Measurements from ENCODE around the gene PIEZO1. TPM values are rescaled to one million over a fixed set of nuclear protein-coding genes. Genes with fewer than 3 reads are reported as not detected.

PIEZO1 gene
- total and polyA plus RNA-seq, 2 experiments from 2014 or later, result 30.4 to 70.1 TPM

DNA sequence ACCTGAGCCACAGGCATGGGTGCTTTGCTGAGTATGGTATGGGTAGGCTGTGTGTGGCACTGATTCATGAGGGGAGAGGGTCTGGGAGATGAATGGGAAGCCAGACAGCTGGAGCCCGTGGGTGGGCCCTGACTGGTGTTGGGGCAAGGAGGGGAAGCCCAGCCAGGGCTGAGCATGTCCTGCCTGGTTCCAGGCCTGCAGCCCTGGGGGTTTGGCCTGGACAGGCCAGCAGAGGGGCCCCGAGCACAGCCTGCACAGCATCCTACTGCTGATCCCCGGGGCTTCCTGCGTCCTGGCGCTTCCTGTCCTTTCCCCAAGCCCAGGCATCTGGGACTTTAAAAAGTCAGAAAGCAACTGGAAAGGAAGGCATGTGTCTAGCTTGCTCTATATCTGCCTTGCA, 117.6 kb downstream of the PIEZO1 start:
- Mint-ChIP-seq H3K9me3 (peaks cover 14% of the 10 kb centered on the region), H3K4me1 (peaks cover 6% of the 10 kb centered on the region; the same call in 2 of the 3 replicates), H3K27me3 (ENCODE audit: insufficient read depth, low read depth, poor library complexity) (peaks cover 20% of the 10 kb centered on the region), H3K4me3 (no peak overlapping the region; the same call in 2 of the 3 replicates), H3K27ac (no peak overlapping the region; the same call in 1 of the 2 replicates), H3K36me3 (ENCODE audit: low read depth) (peaks cover 18% of the 10 kb centered on the region)
- peaks cover 6% of the 10 kb centered on the region for H3K4me1 ChIP-seq (ENCODE audit: insufficient read depth)
- H3K79me2 ChIP-seq (replicated peaks; ENCODE audit: insufficient read depth), result peaks cover 20% of the 10 kb centered on the region
- H3K27ac ChIP-seq (ENCODE audit: low read depth), result no peak overlapping the region; the same call in 1 of the 2 replicates
- H3K27me3 ChIP-seq (ENCODE audit: insufficient read depth), result no peaks in the 10 kb centered on the region
- no peaks in the 10 kb centered on the region for H3K9me2 ChIP-seq (ENCODE audit: insufficient read depth)
- ATAC-seq, result no peak
- no peak for DNase-seq (ENCODE audit: low spot score)
- no peak overlapping the region for H2AFZ ChIP-seq
- H3K4me3 ChIP-seq, result no peak overlapping the region
- 0 out of 2 replicates have a peak, but pooled peaks cover 13% of the 10 kb centered on the region for H3F3A ChIP-seq (replicated peaks; ENCODE audit: low read depth)
- H3K4me2 ChIP-seq, result no peak overlapping the region
- H4K20me1 ChIP-seq (replicated peaks; ENCODE audit: insufficient read depth), result no peaks in the 10 kb centered on the region
- TF ChIP-seq STAT1 (IDR thresholded peaks at IDR 0.05; ENCODE audit: unreplicated experiment), result no peak
- TF ChIP-seq, protein P1, sequence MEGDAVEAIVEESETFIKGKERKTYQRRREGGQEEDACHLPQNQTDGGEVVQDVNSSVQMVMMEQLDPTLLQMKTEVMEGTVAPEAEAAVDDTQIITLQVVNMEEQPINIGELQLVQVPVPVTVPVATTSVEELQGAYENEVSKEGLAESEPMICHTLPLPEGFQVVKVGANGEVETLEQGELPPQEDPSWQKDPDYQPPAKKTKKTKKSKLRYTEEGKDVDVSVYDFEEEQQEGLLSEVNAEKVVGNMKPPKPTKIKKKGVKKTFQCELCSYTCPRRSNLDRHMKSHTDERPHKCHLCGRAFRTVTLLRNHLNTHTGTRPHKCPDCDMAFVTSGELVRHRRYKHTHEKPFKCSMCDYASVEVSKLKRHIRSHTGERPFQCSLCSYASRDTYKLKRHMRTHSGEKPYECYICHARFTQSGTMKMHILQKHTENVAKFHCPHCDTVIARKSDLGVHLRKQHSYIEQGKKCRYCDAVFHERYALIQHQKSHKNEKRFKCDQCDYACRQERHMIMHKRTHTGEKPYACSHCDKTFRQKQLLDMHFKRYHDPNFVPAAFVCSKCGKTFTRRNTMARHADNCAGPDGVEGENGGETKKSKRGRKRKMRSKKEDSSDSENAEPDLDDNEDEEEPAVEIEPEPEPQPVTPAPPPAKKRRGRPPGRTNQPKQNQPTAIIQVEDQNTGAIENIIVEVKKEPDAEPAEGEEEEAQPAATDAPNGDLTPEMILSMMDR (conservative IDR thresholded peaks at IDR 0.05; ENCODE audit: low read depth in 2 of 2), result peak in 1 of 2 experiments; percentile 18; a peak in 1 of 4 replicates
- TF ChIP-seq, protein P2, sequence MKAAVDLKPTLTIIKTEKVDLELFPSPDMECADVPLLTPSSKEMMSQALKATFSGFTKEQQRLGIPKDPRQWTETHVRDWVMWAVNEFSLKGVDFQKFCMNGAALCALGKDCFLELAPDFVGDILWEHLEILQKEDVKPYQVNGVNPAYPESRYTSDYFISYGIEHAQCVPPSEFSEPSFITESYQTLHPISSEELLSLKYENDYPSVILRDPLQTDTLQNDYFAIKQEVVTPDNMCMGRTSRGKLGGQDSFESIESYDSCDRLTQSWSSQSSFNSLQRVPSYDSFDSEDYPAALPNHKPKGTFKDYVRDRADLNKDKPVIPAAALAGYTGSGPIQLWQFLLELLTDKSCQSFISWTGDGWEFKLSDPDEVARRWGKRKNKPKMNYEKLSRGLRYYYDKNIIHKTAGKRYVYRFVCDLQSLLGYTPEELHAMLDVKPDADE (IDR thresholded peaks at IDR 0.05), result no peak
- TF ChIP-seq ZNF331 (CRISPR knock-in tag; IDR thresholded peaks at IDR 0.05; ENCODE audit: low read depth), result no peak
- no peak for TF ChIP-seq ZNF114 (CRISPR knock-in tag; IDR thresholded peaks at IDR 0.05)
- H3K36me3 ChIP-seq (ENCODE audit: insufficient read depth), result no peaks in the 10 kb centered on the region

DNA sequence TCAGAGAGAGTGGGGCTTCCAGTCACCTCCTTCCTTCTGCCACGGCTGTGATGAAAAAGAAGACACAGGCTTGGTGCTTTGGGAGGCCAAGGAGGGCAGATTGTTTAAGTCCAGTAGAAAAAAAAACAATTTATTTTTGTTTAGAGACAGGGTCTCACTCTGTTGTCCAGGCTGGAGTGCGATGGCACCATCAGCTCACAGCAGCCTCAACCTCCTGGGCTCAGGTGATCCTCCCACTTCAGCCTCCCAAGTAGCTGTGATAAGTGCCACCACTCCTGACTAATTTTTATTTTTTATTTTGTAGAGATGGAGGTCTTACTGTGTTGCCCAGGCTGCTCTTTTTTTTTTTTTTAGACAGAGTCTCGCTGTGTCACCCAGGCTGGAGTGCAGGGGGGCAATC, 119.5 kb downstream of the PIEZO1 start:
- H3K4me3 ChIP-seq, result no peak overlapping the region
- H3K4me1 ChIP-seq (ENCODE audit: insufficient read depth), result peaks cover 18% of the 10 kb centered on the region
- no peaks in the 10 kb centered on the region for H3K36me3 ChIP-seq (ENCODE audit: insufficient read depth)
- DNase-seq (ENCODE audit: low spot score) (no peak), ATAC-seq (no peak)
- no peaks in the 10 kb centered on the region for H3K9me2 ChIP-seq (ENCODE audit: insufficient read depth)
- 0 out of 2 replicates have a peak, but pooled peaks cover 9% of the 10 kb centered on the region for H3F3A ChIP-seq (replicated peaks; ENCODE audit: low read depth)
- Mint-ChIP-seq H3K27me3 (ENCODE audit: insufficient read depth, low read depth, poor library complexity) (peaks cover 24% of the 10 kb centered on the region), H3K4me3 (no peak overlapping the region), H3K4me1 (peaks cover 13% of the 10 kb centered on the region; the same call in 2 of the 3 replicates), H3K9me3 (peaks cover 14% of the 10 kb centered on the region), H3K36me3 (ENCODE audit: low read depth) (peaks cover 18% of the 10 kb centered on the region), H3K27ac (no peak overlapping the region)
- no peak overlapping the region for H3K27ac ChIP-seq (ENCODE audit: low read depth)
- H3K79me2 ChIP-seq (replicated peaks; ENCODE audit: insufficient read depth), result peaks cover 39% of the 10 kb centered on the region
- H2AFZ ChIP-seq, result no peak overlapping the region
- no peak overlapping the region for H3K4me2 ChIP-seq
- peaks cover 14% of the 10 kb centered on the region for H4K20me1 ChIP-seq (replicated peaks; ENCODE audit: insufficient read depth)
- H3K27me3 ChIP-seq (ENCODE audit: insufficient read depth), result no peaks in the 10 kb centered on the region
- TF ChIP-seq, protein P3, sequence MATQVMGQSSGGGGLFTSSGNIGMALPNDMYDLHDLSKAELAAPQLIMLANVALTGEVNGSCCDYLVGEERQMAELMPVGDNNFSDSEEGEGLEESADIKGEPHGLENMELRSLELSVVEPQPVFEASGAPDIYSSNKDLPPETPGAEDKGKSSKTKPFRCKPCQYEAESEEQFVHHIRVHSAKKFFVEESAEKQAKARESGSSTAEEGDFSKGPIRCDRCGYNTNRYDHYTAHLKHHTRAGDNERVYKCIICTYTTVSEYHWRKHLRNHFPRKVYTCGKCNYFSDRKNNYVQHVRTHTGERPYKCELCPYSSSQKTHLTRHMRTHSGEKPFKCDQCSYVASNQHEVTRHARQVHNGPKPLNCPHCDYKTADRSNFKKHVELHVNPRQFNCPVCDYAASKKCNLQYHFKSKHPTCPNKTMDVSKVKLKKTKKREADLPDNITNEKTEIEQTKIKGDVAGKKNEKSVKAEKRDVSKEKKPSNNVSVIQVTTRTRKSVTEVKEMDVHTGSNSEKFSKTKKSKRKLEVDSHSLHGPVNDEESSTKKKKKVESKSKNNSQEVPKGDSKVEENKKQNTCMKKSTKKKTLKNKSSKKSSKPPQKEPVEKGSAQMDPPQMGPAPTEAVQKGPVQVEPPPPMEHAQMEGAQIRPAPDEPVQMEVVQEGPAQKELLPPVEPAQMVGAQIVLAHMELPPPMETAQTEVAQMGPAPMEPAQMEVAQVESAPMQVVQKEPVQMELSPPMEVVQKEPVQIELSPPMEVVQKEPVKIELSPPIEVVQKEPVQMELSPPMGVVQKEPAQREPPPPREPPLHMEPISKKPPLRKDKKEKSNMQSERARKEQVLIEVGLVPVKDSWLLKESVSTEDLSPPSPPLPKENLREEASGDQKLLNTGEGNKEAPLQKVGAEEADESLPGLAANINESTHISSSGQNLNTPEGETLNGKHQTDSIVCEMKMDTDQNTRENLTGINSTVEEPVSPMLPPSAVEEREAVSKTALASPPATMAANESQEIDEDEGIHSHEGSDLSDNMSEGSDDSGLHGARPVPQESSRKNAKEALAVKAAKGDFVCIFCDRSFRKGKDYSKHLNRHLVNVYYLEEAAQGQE (IDR thresholded peaks at IDR 0.05; ENCODE audit: unreplicated experiment), result no peak
- no peak for TF ChIP-seq JUNB (IDR thresholded peaks at IDR 0.05; ENCODE audit: unreplicated experiment)
- no peak for TF ChIP-seq NANOG (IDR thresholded peaks at IDR 0.05; ENCODE audit: borderline replicate concordance)
- no peak for TF ChIP-seq CREB1 (CRISPR knock-in tag; IDR thresholded peaks at IDR 0.05; ENCODE audit: low read depth)
- TF ChIP-seq STAT1 (IDR thresholded peaks at IDR 0.05; ENCODE audit: unreplicated experiment), result no peak
- no peak for TF ChIP-seq POLR2AphosphoS5 (IDR thresholded peaks at IDR 0.05; ENCODE audit: low read depth)
- no peak for TF ChIP-seq ZNF331 (CRISPR knock-in tag; IDR thresholded peaks at IDR 0.05; ENCODE audit: low read depth)
- TF ChIP-seq, protein P1 (conservative IDR thresholded peaks at IDR 0.05; ENCODE audit: low read depth in 2 of 2), result no peak
- no peak for TF ChIP-seq EZH2phosphoT487 (IDR thresholded peaks at IDR 0.05; ENCODE audit: unreplicated experiment)
- no peak for TF ChIP-seq EZH2 (IDR thresholded peaks at IDR 0.05; ENCODE audit: low read depth, unreplicated experiment)
- TF ChIP-seq, protein P2 (IDR thresholded peaks at IDR 0.05), result no peak
- TF ChIP-seq ZNF114 (CRISPR knock-in tag; IDR thresholded peaks at IDR 0.05), result no peak

Measured in GM23338 (cell line).